HG03575 (cell line): Measurements from ENCODE around the gene GMIP.

ENCODE experiments used
- ATAC-seq: cut with Tn5 transposase; IDR thresholded peaks from one replicate; pipeline ENCODE4 v1.9.1; 2021; ENCODE audit not compliant: unreplicated experiment, insufficient number of reproducible peaks, low FRiP score; ENCODE audit errors: extremely low read depth

Gene GMIP

GRCh38 chr19:19637523-19638251, 5.8 kb downstream of the GMIP start:
- ATAC-seq: no peak

- ATAC-seq: no peak
These were observed 6.3 kb downstream of the GMIP start for GRCh38 chr19:19637186-19637522.

GRCh38 chr19:19636573-19637185, 6.8 kb downstream of the GMIP start:
- ATAC-seq: no peak

GRCh38 chr19:19635313-19635702, 8.1 kb downstream of the GMIP start:
- ATAC-seq: no peak

GRCh38 chr19:19634516-19635312, 8.7 kb downstream of the GMIP start:
- no peak for ATAC-seq

GRCh38 chr19:19633711-19634515, 9.5 kb downstream of the GMIP start:
- no peak for ATAC-seq

- ATAC-seq: no peak
These were observed 10.8 kb downstream of the GMIP start for GRCh38 chr19:19632661-19633060.

GRCh38 chr19:19631346-19631745, 12.1 kb downstream of the GMIP start:
- no peak for ATAC-seq

GRCh38 chr19:19630426-19630825, 13.0 kb downstream of the GMIP start:
- ATAC-seq: no peak

- no peak for ATAC-seq
These were observed 13.4 kb downstream of the GMIP start for GRCh38 chr19:19630062-19630414.

GRCh38 chr19:19628501-19629134, 14.8 kb downstream of the GMIP start:
- no peak for ATAC-seq

- ATAC-seq: no peak
These were observed 15.6 kb downstream of the GMIP start, which contains the start of gene LPAR2 for GRCh38 chr19:19627621-19628500. LPAR2 (minus strand) TSS chr19:19628220; CDS start chr19:19627275, 945 bp downstream.

- no peak for ATAC-seq
These were observed 16.7 kb downstream of the GMIP start for GRCh38 chr19:19626516-19627472.

GRCh38 chr19:19624032-19624570, 19.4 kb downstream of the GMIP start:
- no peak for ATAC-seq

GRCh38 chr19:19623383-19623782, 20.1 kb downstream of the GMIP start:
- ATAC-seq: no peak

GRCh38 chr19:19619849-19620210, 23.6 kb downstream of the GMIP start:
- ATAC-seq: no peak
